ENCODE data around the gene GRID2IP. TPM values are rescaled to one million over a fixed set of nuclear protein-coding genes. Genes with fewer than 3 reads are reported as not detected.

GRID2IP gene
- total and polyA plus RNA-seq, 2 of the 8 experiments (the other 6 are each of a cell fraction or from before 2014, with no cell fraction given): 0.80 to 1.3 TPM

- FAIRE-seq (no peak), DNase-seq (ENCODE audit: low read depth in 1 of 2, low spot score in 2 of 2) (no peak)
- Histone ChIP-seq H2BK20ac (ENCODE audit: low read length) (no peak overlapping the region), H2AFZ (ENCODE audit: low read length) (no peak overlapping the region), H2BK15ac (ENCODE audit: low read length) (no peak overlapping the region), H4K91ac (replicated peaks; ENCODE audit: insufficient read length, low read length) (no peak overlapping the region), H3K23me2 (ENCODE audit: low read depth, low read length) (no peaks in the 10 kb centered on the region), H3K4me3 (ENCODE audit: extremely low read depth in 1 of 4, insufficient read depth in 2 of 4, low read depth in 3 of 4, low read length in 4 of 4) (no peak overlapping the region), H3K18ac (ENCODE audit: extremely low read depth, low read length) (no peak overlapping the region), H3K9ac (replicated peaks in 1 of 4; ENCODE audit: extremely low read depth in 1 of 4, low read depth in 3 of 4, low read length in 3 of 4) (no peak overlapping the region), H3K79me1 (ENCODE audit: low read depth, low read length) (no peaks in the 10 kb centered on the region), H4K20me1 (replicated peaks in 1 of 2; ENCODE audit: control insufficient read depth in 1 of 2, insufficient read depth in 2 of 2, low read length in 2 of 2) (no peaks in the 10 kb centered on the region), H4K8ac (ENCODE audit: extremely low read depth, insufficient read depth, low read length) (no peak overlapping the region), H2BK120ac (replicated peaks; ENCODE audit: low read depth, low read length) (no peak overlapping the region), H3K36me3 (ENCODE audit: control insufficient read depth in 2 of 4, insufficient read depth in 4 of 4, low read length in 3 of 4) (peaks cover 11 to 38% (median 23%) of the 10 kb centered on the region in 4 experiments; a peak in 7 of 8 replicates), H3K4me2 (ENCODE audit: insufficient read depth in 1 of 2, low read depth in 2 of 2, low read length in 2 of 2) (no peak overlapping the region), H4K5ac (ENCODE audit: insufficient read length, low read depth, low read length) (no peak overlapping the region), H3K27me3 (replicated peaks in 1 of 4; ENCODE audit: control insufficient read depth in 3 of 4, extremely low read depth in 1 of 4, insufficient read depth in 3 of 4, low read length in 3 of 4) (no peaks in the 10 kb centered on the region), H2AK5ac (ENCODE audit: low read depth, low read length) (no peak overlapping the region), H3K4me1 (replicated peaks in 1 of 4; ENCODE audit: control insufficient read depth in 3 of 4, insufficient read depth in 4 of 4, low read length in 3 of 4) (no peaks in the 10 kb centered on the region), H3K27ac (ENCODE audit: low read depth, low read length) (no peak overlapping the region), H3K23ac (ENCODE audit: insufficient read length) (no peak overlapping the region), H2BK12ac (ENCODE audit: low read depth, low read length) (no peak overlapping the region), H3K9me3 (ENCODE audit: insufficient read depth in 2 of 2, low read depth in 1 of 2, low read length in 1 of 2) (peaks cover 13 to 15% of the 10 kb centered on the region in 2 experiments), H3K79me2 (ENCODE audit: control insufficient read depth in 1 of 2, insufficient read depth in 2 of 2, low read length in 2 of 2) (no peaks in the 10 kb centered on the region), H3K4ac (replicated peaks; ENCODE audit: insufficient read length, low read depth, low read length) (no peak overlapping the region), H3K14ac (ENCODE audit: insufficient read length) (no peak overlapping the region), H3K56ac (replicated peaks; ENCODE audit: insufficient read length, low read depth, low read length) (no peak overlapping the region), H2BK5ac (ENCODE audit: low read depth, low read length) (no peak overlapping the region)
- CTCF ChIA-PET (ENCODE audit: partially characterized antibody): interaction anchor here (0.7 to 1.2 kb wide), 2 partner anchors 12 to 112 kb away, joined by 3 read pairs; no protein-coding TSS in a partner anchor
- POLR2A ChIA-PET (ENCODE audit: partially characterized antibody): interaction anchor here (1.5 to 1.7 kb wide), 2 partner anchors 14 kb away, joined by 3 to 4 read pairs; no protein-coding TSS in a partner anchor
- TF ChIP-seq CHD2 (IDR thresholded peaks at IDR 0.05; ENCODE audit: low read length) (no peak), MAFK (IDR thresholded peaks at IDR 0.05; ENCODE audit: low read depth, low read length) (no peak), YY1 (IDR thresholded peaks at IDR 0.05; ENCODE audit: low read depth, low read length) (no peak), KDM5A (IDR thresholded peaks at IDR 0.05; ENCODE audit: low read length) (no peak), FOSL1 (IDR thresholded peaks at IDR 0.05; ENCODE audit: insufficient read depth, low read depth, low read length) (no peak), E2F6 (IDR thresholded peaks at IDR 0.05) (no peak)
- TF ChIP-seq, protein P1, sequence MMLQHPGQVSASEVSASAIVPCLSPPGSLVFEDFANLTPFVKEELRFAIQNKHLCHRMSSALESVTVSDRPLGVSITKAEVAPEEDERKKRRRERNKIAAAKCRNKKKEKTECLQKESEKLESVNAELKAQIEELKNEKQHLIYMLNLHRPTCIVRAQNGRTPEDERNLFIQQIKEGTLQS (IDR thresholded peaks at IDR 0.05; ENCODE audit: insufficient read depth, low read depth, low read length): no peak
- TF ChIP-seq, protein P2, sequence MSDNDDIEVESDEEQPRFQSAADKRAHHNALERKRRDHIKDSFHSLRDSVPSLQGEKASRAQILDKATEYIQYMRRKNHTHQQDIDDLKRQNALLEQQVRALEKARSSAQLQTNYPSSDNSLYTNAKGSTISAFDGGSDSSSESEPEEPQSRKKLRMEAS (IDR thresholded peaks at IDR 0.05): no peak
- 93% methylated on average over 4 of the region's 4 CpGs; no CpG with 5 or more reads in 1 of the 2 experiments for WGBS, 2 experiments (ENCODE audit: extremely low coverage in 1 of 2, insufficient coverage in 1 of 2, insufficient read length in 1 of 2, insufficient replicate concordance in 2 of 2, low coverage in 1 of 2, low lambda C conversion rate in 2 of 2, missing lambda C conversion rate in 1 of 2)
Observed at GRCh38 chr7:6461946-6462550, 89.2 kb downstream of the GRID2IP start.
